Liver (tissue), 3 donors: ENCODE results near the gene OR6T1.

Experiments used
- ATF3 ChIP-seq: IDR thresholded peaks from 2 replicates; pipeline ENCODE4 v1.6.1; 2016; ENCODE audit warnings: antibody characterized with exemption
- CTCF ChIP-seq: fragments of 150-350 bp; IDR thresholded peaks from 2 replicates; pipeline ENCODE4 v1.5.1; 2017; ENCODE audit warnings: improper control_type of control experiment, low read depth, low read length; ENCODE audit not compliant: missing input control
- EGR1 ChIP-seq, 2 donors: IDR thresholded peaks; 2 replicates each; pipeline ENCODE4 v1.6.1; 2016 to 2018; ENCODE audit warnings: antibody characterized with exemption in 2 of 2, low read depth in 2 of 2
- GABPA ChIP-seq, 2 donors: IDR thresholded peaks in 1 of 2; conservative IDR thresholded peaks in 1 of 2; 2 replicates each; pipeline ENCODE4 v1.6.1; 2016; ENCODE audit warnings: antibody characterized with exemption in 2 of 2, mild to moderate bottlenecking in 1 of 2, moderate library complexity in 1 of 2
- HNF4G ChIP-seq: IDR thresholded peaks from 2 replicates; pipeline ENCODE4 v1.6.1; 2016; ENCODE audit warnings: antibody characterized with exemption
- JUND ChIP-seq, 2 donors: IDR thresholded peaks; 2 replicates each; pipeline ENCODE4 v1.6.1; 2016; ENCODE audit warnings: antibody characterized with exemption in 2 of 2
- MAX ChIP-seq: IDR thresholded peaks from 2 replicates; pipeline ENCODE4 v1.6.1; 2016; ENCODE audit warnings: antibody characterized with exemption
- NR2F2 ChIP-seq: IDR thresholded peaks from 2 replicates; pipeline ENCODE4 v1.6.1; 2016; ENCODE audit warnings: antibody characterized with exemption
- RAD21 ChIP-seq, 2 donors: IDR thresholded peaks; 2 replicates each; pipeline ENCODE4 v1.6.1; 2016; ENCODE audit warnings: antibody characterized with exemption in 2 of 2, mild to moderate bottlenecking in 2 of 2
- SP1 ChIP-seq: IDR thresholded peaks from 2 replicates; pipeline ENCODE4 v1.6.1; 2018; ENCODE audit warnings: antibody characterized with exemption, mild to moderate bottlenecking
- TAF1 ChIP-seq: conservative IDR thresholded peaks from 2 replicates; pipeline ENCODE4 v1.6.1; 2016; ENCODE audit warnings: antibody characterized with exemption, mild to moderate bottlenecking
- YY1 ChIP-seq: IDR thresholded peaks from 2 replicates; pipeline ENCODE4 v1.6.1; 2016; ENCODE audit warnings: antibody characterized with exemption, mild to moderate bottlenecking
- TF ChIP-seq, protein P1 (sequence below): IDR thresholded peaks from 2 replicates; pipeline ENCODE4 v1.6.1; 2016; ENCODE audit warnings: antibody characterized with exemption, mild to moderate bottlenecking
- TF ChIP-seq, protein P2 (sequence below): IDR thresholded peaks from 2 replicates; pipeline ENCODE4 v1.6.1; 2016; ENCODE audit warnings: antibody characterized with exemption
- donor health status: healthy.
- donor health status: healthy.

GRCh38 chr11:123920943-123921342, 22.7 kb downstream of the OR6T1 start:
- TF ChIP-seq CTCF (no peak), NR2F2 (no peak), JUND (IDR thresholded peaks at IDR 0.05) (no peak), ATF3 (no peak), SP1 (no peak), YY1 (no peak), TAF1 (no peak), RAD21 (IDR thresholded peaks at IDR 0.05) (no peak), GABPA (IDR thresholded peaks at IDR 0.05 in 1 of 2, conservative IDR thresholded peaks at IDR 0.05 in 1 of 2) (no peak), MAX (no peak), EGR1 (IDR thresholded peaks at IDR 0.05; ENCODE audit: low read depth in 2 of 2) (no peak), HNF4G (no peak)
- TF ChIP-seq, protein P1, sequence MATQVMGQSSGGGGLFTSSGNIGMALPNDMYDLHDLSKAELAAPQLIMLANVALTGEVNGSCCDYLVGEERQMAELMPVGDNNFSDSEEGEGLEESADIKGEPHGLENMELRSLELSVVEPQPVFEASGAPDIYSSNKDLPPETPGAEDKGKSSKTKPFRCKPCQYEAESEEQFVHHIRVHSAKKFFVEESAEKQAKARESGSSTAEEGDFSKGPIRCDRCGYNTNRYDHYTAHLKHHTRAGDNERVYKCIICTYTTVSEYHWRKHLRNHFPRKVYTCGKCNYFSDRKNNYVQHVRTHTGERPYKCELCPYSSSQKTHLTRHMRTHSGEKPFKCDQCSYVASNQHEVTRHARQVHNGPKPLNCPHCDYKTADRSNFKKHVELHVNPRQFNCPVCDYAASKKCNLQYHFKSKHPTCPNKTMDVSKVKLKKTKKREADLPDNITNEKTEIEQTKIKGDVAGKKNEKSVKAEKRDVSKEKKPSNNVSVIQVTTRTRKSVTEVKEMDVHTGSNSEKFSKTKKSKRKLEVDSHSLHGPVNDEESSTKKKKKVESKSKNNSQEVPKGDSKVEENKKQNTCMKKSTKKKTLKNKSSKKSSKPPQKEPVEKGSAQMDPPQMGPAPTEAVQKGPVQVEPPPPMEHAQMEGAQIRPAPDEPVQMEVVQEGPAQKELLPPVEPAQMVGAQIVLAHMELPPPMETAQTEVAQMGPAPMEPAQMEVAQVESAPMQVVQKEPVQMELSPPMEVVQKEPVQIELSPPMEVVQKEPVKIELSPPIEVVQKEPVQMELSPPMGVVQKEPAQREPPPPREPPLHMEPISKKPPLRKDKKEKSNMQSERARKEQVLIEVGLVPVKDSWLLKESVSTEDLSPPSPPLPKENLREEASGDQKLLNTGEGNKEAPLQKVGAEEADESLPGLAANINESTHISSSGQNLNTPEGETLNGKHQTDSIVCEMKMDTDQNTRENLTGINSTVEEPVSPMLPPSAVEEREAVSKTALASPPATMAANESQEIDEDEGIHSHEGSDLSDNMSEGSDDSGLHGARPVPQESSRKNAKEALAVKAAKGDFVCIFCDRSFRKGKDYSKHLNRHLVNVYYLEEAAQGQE = no peak
- TF ChIP-seq, protein P2, sequence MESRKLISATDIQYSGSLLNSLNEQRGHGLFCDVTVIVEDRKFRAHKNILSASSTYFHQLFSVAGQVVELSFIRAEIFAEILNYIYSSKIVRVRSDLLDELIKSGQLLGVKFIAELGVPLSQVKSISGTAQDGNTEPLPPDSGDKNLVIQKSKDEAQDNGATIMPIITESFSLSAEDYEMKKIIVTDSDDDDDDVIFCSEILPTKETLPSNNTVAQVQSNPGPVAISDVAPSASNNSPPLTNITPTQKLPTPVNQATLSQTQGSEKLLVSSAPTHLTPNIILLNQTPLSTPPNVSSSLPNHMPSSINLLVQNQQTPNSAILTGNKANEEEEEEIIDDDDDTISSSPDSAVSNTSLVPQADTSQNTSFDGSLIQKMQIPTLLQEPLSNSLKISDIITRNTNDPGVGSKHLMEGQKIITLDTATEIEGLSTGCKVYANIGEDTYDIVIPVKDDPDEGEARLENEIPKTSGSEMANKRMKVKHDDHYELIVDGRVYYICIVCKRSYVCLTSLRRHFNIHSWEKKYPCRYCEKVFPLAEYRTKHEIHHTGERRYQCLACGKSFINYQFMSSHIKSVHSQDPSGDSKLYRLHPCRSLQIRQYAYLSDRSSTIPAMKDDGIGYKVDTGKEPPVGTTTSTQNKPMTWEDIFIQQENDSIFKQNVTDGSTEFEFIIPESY = no peak
